Caki2 (cell line): ENCODE results near the gene TMEM214. TPM values are rescaled to one million over a fixed set of nuclear protein-coding genes. Genes with fewer than 3 reads are reported as not detected.

Experiments
- DNase-seq: peaks from one replicate; pipeline ENCODE4 v3.0.0-alpha.2; 2015; ENCODE audit warnings: low read depth
- in situ Hi-C: cut with HindIII; loops from 2 replicates; pipeline ENCODE4 v1.10.0; 2016; ENCODE audit warnings: low sequenced_read_pairs, low pct_unique_long_range_greater_than_20kb, mixed read lengths
- total RNA-seq: library from RNA; depleted of rRNA; stranded (reverse); fragments of >200 nt; shearing (Covaris generic); gene quantifications from 2 replicates; pipeline ENCODE4 v1.2.3, GENCODE V29; 2014; ENCODE audit warnings: low replicate concordance; rRNA removed

TMEM214 gene, protein sequence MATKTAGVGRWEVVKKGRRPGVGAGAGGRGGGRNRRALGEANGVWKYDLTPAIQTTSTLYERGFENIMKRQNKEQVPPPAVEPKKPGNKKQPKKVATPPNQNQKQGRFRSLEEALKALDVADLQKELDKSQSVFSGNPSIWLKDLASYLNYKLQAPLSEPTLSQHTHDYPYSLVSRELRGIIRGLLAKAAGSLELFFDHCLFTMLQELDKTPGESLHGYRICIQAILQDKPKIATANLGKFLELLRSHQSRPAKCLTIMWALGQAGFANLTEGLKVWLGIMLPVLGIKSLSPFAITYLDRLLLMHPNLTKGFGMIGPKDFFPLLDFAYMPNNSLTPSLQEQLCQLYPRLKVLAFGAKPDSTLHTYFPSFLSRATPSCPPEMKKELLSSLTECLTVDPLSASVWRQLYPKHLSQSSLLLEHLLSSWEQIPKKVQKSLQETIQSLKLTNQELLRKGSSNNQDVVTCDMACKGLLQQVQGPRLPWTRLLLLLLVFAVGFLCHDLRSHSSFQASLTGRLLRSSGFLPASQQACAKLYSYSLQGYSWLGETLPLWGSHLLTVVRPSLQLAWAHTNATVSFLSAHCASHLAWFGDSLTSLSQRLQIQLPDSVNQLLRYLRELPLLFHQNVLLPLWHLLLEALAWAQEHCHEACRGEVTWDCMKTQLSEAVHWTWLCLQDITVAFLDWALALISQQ
- total RNA-seq = 104 and 106 TPM in 2 replicates

DNA sequence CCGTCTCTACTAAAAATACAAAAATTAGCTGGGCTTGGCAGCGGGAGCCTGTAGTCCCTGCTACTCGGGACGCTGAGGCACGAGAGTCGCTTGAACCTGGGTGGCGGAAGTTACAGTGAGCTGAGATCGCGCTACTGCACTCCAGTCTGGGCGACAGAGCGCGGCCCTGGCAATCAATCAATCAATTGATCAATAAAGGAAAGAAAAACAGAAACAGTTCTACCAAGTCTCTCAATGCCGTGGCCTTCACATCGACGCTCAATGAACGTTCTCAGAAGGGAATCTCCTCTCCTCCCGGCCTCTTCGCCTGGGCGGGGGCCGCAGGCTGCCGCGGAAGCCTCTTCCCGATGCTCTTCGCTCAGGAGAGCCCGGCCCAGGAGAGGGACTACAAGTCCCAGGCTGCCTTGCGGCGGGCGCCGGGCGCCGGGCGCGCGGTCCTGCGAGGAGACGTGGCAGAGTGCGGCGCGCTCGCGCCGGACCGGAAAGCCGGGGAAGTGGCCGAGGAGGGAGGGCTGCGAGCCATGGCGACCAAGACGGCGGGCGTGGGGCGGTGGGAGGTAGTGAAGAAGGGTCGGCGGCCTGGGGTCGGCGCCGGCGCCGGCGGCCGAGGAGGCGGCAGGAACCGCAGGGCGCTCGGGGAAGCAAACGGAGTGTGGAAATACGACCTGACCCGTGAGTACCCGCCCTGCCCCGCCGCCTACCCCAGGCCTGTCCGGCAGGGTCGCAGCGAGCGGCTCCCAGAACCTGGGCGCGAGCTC lies at the start of gene TMEM214:
Gene TMEM214 (plus strand): TSS at position 471 of the 758 bp plus-strand sequence. CDS start 51 bp downstream, at position 522.
- in situ Hi-C loops = no loop called here
- peak; percentile 88 for DNase-seq

DNA sequence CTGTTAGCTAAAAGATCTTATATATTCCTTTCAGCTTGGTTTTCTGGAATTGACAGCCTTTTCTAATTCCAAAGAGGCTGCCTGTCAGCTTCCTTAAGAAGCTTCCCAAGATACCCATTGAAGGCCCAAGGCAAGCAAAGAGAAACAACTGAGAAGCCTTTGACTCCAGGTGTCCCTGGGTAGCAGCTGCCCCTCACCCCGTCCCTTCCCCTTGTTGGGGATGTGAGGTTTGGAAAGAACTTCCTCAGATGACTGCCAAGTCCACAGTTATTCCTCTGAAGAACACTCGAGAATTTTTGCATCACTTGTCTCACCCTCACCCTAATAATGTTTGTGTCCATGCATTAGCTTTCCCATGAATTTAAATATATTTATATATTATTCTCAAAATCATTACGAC lies 49.0 kb upstream of the TMEM214 start:
- in situ Hi-C loops = no loop called here
- DNase-seq = no peak

DNA sequence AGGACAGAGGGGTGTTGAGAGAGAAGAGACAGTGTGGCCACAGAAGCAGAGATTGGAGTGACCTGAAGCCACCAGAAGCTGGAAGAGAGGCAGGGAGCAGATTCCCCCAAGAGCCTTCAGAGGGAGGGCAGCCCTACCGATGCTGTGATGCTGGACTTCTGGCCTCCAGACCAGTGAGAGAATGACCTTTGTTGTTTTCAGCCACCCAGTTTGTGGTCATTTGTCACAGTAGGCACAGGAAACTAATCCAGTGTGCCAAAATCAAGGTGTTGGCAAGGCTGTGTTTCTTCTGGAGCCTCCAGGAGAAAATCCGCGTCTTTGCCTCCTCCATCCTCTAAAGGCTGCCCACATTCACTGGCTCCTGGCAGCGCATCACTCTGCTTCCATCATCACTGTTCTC lies 47.0 kb upstream of the TMEM214 start:
- in situ Hi-C loops = no loop called here

DNA sequence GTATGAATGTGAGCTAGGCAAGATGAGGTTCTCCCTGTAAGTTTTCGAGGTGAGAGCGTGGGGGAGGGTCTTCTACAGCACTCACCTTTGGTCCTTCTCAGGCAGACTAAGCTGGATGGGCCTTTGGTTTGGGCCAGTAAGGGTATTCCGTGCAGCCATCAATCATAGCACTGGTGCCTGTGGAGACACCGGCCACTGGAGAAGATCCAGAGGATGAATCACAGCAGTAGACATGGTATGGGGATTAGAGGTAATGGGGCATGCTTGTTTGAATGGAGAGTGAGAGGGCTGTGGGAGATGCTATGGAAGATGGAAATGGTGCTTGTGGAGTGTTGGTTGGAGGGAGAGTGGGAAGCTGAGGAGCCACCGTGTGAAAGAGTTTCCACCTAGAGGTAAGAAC lies 46.2 kb upstream of the TMEM214 start:
- no peak for DNase-seq
- in situ Hi-C loops = no loop called here

More for the DNA sequence above, 47.0 kb upstream of the TMEM214 start:
- no peak for DNase-seq

DNA sequence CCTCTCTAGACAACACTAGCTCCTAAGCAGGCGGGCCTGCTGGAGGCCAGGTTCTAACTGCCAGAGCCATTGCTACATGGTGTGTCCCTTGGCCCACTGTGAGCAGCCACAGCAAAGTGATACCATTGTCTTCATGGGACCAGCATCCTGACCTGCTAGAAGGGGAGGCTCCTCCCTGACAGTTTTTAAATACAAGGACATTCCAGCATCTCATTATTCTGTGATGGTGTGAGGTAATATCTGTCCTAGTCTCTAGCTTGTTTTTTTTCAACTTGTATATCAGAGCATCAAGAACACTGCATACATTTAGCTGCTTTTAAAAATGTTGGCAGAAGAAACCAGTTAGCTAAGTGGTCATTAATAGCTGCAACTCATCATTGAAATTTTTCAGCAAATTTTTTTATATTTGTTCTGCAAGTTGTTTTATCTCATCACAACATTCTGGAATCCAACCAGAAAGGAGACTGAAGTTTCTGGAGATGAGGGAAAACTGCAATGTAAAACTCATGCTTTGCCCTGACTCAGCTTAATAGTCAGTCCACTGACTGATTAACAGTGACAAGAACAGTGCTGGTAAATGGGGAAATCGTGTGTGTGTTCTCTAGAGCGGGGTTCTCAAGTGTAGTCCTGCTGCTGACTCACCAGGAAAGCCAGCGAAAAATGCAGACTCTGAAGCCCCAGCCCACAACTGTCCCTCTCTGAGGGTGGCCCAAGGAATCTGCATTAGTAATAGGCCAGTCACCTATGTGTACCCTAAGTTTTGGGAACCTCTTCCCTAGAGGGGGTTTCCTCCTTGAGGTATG lies 44.5 kb upstream of the TMEM214 start:
- in situ Hi-C loops = no loop called here
- peak; percentile 75 for DNase-seq

DNA sequence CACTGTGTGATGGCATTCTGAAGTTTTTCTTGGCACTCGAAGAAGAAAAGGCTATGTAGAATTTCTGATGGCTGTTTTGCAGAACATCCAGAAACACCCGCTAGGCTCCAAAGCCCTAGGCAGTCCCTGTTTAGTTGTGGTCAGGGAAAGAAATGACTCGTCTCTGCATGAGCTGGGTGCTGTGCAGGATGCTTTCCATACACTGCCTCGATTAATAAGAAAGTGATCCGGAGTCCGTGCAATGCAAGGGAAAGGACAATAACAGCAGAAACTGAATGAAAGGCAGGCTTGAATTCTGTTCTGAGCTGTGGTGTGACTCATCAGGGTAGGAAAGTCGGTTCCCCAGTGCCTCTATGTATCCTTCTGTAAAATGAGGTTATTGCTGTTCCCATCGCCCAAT lies 43.6 kb upstream of the TMEM214 start:
- in situ Hi-C loops = no loop called here
- DNase-seq = peak; percentile 64

DNA sequence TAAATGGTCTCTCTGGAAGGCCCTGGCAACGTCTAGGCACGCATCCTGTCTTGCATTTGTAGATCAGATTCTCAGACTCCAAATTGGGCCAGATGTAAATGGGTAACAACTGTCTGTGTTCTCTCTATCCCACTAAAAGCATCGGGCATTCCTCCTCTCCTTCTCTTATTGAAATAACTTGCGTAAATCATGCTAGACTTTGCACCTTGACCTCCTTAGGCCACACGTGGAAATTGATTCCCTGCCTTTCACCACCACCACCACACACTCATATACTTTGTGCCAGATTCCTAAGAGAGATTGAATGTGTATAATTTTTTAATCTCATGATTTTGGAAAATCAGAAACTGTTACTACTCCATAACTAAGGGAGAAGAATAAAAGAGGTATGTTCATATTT lies 41.0 kb upstream of the TMEM214 start:
- DNase-seq = no peak
- in situ Hi-C loops = no loop called here

DNA sequence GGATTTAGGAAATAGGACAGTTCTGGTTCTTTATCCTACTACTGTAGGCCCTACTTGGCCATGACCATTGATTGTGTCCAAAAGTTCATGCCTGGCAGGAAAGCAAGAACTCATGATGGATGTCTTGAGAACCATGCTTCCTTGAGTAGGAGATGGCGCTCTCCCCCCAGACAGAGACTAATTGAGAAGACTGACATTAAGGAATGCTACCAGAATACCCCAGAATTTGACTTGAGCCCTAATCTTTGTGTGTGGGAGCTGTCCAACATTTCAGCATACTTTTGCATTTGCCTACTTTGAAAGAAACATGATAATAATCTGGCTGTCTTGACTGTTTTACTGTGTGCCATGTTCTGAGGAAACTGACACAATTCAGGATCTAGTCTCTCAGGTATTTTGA lies 39.0 kb upstream of the TMEM214 start:
- no peak for DNase-seq
- in situ Hi-C loops = no loop called here

DNA sequence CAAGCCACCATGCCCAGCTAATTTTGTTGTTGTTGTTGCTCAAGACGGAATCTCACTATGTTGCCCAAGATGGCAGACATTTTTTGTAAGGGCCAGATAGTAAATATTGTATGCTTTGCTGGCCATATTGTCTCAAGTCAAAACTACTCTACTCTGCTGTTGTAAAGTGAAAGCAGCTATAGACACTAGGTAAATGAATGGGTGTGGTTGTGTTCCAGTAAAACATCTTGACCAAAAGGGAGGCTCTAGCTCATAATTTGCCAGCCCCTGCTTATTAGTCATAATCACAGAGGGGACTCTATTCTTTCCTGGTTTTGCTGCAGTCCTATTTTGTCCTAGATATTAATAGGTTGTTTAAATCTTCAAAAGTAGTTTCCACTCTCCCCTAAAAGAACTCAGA lies 37.8 kb upstream of the TMEM214 start:
- in situ Hi-C loops = no loop called here
- no peak for DNase-seq

DNA sequence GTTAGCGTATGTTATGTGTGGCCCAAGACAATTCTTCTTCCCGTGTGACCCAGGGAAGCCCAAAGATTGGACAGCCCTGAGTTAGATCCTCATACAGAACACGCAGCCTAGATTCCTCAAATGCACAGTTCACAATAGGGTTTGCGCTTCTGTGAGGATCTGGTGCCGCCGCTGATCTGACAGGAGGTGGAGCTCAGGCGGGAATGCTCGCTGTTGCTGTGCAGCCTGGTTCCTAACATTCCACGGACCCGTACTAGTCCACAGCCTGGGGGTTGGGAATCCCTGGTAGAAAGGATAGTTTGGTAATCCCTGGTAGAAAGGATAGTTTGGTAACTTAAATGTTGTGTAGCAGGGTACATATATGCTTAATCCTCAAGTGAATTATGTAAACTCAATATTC lies 35.4 kb upstream of the TMEM214 start:
- in situ Hi-C loops = no loop called here
- no peak for DNase-seq

DNA sequence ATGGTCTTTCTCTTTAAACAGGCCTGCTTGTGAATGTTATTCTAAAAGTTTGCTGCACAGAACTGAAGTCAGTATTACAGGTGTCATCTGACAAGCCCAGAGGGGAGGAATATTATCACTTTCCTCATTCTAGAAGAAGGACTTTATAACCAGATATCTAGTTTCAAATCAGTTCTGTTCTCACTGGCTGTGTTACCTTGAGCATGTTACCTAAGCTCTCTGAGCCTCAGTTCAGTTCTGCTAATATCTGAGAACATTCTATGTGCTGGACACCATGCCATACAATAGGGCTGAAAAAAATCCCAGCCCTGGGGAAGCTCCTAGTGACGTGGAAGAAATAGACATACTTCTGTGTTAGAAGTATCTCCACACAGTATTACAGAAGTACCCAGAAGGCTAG lies 34.4 kb upstream of the TMEM214 start:
- in situ Hi-C loops = no loop called here
- no peak for DNase-seq

DNA sequence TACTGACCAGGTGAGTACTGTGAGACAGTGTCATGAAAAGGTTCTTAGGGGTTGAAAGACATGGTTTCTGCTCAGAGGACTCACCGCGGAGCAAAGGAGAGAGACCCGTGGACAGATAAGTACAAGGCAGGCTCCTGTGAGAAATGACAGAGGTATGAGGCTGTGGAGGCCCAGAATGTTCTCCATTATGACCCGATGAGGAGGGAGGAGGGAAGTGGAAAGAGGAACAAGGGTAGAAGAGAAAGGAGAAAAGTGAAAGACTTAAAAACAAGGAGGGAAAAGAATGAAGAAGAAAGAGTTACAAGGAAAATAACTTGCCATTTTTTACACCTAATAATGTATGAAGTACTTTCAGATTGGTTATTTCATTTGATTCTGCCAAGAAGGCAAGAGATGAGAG lies 32.5 kb upstream of the TMEM214 start:
- no peak for DNase-seq
- in situ Hi-C loops = no loop called here

DNA sequence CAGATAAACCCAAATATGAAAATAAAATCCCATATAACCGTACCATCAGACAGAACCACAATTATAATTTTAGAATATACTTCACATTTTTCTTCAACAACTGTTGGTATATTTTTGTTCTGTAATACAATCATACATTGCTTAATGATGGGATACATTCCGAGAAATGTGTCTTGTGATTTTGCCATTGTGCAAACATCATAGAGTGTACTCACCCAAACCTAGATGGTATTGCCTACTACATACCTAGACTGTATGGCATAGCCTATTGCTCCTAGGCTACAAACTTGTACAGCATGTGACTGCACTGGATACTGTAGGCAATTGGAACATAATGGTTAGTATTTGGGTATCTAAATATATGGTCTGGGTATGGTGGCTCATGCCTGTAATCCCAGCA lies 31.8 kb upstream of the TMEM214 start:
- no peak for DNase-seq
- in situ Hi-C loops = no loop called here

DNA sequence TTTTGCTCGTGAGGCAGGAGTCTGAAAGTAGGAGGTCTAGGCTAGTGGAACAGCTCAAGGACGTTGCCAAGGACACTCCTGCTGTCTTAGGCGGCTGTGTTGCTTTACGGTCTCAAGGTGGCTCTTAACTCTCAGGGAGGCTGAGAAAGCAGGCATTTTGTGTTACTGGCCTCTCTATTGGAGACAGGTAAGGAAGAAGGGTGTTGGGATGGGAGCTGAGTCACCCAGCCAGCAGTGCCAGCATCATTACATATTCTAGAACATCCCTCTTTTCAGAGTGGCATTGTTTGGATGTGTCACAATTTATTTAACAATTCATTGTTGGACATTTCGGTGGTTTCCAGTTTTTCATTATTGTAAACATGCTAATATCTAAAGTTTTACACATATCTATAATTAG lies 30.8 kb upstream of the TMEM214 start:
- in situ Hi-C loops = no loop called here
- DNase-seq = no peak

DNA sequence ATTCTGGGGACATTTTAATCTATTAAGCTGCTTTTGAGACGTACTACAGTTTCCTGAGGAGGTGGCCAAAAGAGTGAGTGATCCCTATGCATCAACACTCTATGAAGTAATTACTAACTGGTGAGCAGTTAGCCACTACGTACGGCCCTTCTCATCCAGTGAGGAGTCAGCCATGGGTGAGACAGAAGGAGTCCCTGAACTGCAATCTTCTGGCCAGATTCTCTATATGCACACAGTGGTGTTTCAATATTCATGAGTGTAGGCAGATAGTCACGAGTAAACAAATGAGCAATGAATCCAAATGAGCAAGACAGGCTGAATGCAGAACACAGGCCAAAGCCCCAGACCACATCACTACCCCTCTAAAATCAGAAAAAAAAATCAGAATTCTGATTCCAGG lies 29.8 kb upstream of the TMEM214 start:
- DNase-seq = no peak

DNA sequence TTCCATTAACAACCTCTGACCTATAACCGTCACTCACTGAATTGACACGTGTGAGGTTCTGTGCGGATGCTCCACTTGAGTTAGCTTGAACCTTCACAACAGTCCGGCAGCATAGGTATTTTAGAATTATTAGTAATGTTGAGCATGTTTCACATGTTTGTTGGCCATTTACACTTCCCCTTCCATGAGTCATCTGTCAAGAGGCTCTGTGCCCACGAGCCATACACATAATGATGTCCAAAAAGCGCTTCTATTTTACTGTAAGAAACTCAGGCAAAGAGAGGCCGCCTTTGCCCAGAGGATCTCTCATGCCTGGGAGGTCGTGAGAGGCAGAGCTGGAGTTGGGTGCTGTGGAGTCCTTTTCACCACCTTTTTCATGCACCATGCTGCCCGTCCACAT lies 28.9 kb upstream of the TMEM214 start:
- DNase-seq = no peak
- in situ Hi-C loops = no loop called here

More for the DNA sequence above, 29.8 kb upstream of the TMEM214 start:
- in situ Hi-C loops = no loop called here

DNA sequence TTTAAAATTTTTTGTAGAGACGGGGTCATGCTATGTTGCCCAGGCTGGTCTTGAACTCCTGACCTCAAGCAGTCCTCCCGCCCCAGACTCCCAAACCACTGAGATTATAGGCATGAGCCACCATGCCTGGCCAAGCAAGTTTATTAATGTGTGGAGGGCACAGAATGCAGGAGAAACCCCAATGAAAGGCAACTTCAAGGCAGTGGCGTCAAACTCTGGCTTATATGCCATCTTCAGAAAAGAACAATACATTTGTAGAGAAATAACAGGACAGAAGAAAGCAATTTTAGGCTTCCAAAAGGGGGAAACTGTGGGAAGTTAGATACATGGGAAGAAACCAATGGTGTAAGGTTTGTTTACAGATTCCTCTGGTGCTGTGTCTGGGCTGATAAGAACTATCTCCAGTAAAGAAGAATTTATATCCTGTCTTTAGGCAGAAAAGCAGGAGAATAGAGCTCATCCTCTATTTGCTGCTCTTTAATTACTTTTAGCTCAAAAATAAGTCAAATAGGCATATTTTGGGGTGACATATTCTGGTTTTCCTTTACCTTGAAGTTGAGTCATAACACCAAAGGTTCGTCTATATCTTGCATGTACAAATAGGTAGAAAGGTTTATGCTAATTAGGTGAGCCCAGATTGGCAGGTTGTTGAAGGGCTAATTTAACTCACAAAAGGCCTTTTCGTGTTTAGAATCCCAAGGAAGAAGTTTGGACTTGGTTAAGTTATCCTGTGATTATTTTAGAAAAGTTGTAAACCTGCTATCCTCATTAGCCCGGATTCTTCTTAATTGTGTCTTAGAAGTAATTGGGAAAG lies 26.0 kb upstream of the TMEM214 start:
- in situ Hi-C loops = no loop called here
- no peak for DNase-seq
